ENCODE results near the gene PTPN20.

PTPN20 gene

GRCh38 chr10:47049906-47050305, 138.7 kb downstream of the PTPN20 start (continued):
- TF ChIP-seq GLIS3 (CRISPR knock-in tag; IDR thresholded peaks at IDR 0.05) = no peak
- TF ChIP-seq OSR1 (CRISPR knock-in tag; IDR thresholded peaks at IDR 0.05) = no peak
- no peak for TF ChIP-seq PPARA (CRISPR knock-in tag; IDR thresholded peaks at IDR 0.05; ENCODE audit: borderline replicate concordance)
- TF ChIP-seq ZNF70 (CRISPR knock-in tag; IDR thresholded peaks at IDR 0.05) = no peak

- ATAC-seq = no peak
- TF ChIP-seq ZFP30 (CRISPR knock-in tag; IDR thresholded peaks at IDR 0.05) = no peak
- no peak for TF ChIP-seq CSRNP3 (CRISPR knock-in tag; IDR thresholded peaks at IDR 0.05)
- TF ChIP-seq ZNF70 (CRISPR knock-in tag; IDR thresholded peaks at IDR 0.05) = no peak
- TF ChIP-seq ZFP3 (CRISPR knock-in tag; IDR thresholded peaks at IDR 0.05) = no peak
- TF ChIP-seq PPARA (CRISPR knock-in tag; IDR thresholded peaks at IDR 0.05; ENCODE audit: borderline replicate concordance) = no peak
- TF ChIP-seq SNAI2 (CRISPR knock-in tag; IDR thresholded peaks at IDR 0.05) = no peak
- TF ChIP-seq ZC3H10 (CRISPR knock-in tag; IDR thresholded peaks at IDR 0.05) = no peak
- no peak for TF ChIP-seq POU6F1 (CRISPR knock-in tag; IDR thresholded peaks at IDR 0.05; ENCODE audit: borderline replicate concordance, low read depth)
- no peak for TF ChIP-seq PATZ1 (CRISPR knock-in tag; IDR thresholded peaks at IDR 0.05; ENCODE audit: borderline replicate concordance)
- no peak for TF ChIP-seq GLIS3 (CRISPR knock-in tag; IDR thresholded peaks at IDR 0.05)
- no peak for TF ChIP-seq ARNTL (CRISPR knock-in tag; IDR thresholded peaks at IDR 0.05; ENCODE audit: borderline replicate concordance, low read depth)
- no peak for TF ChIP-seq OSR1 (CRISPR knock-in tag; IDR thresholded peaks at IDR 0.05)
- TF ChIP-seq ESRRG (CRISPR knock-in tag; IDR thresholded peaks at IDR 0.05) = no peak
These were observed 139.6 kb downstream of the PTPN20 start for GRCh38 chr10:47050618-47051455.

- ATAC-seq = no peak
- TF ChIP-seq RARB (CRISPR knock-in tag; IDR thresholded peaks at IDR 0.05) (no peak), ZFP30 (CRISPR knock-in tag; IDR thresholded peaks at IDR 0.05) (no peak), ZC3H10 (CRISPR knock-in tag; IDR thresholded peaks at IDR 0.05) (no peak), ARNTL (CRISPR knock-in tag; IDR thresholded peaks at IDR 0.05; ENCODE audit: borderline replicate concordance, low read depth) (no peak), TOX (CRISPR knock-in tag; IDR thresholded peaks at IDR 0.05; ENCODE audit: borderline replicate concordance) (no peak), SNAI2 (CRISPR knock-in tag; IDR thresholded peaks at IDR 0.05) (no peak), ZNF565 (CRISPR knock-in tag; conservative IDR thresholded peaks at IDR 0.05; ENCODE audit: low read depth) (no peak), ZNF8 (CRISPR knock-in tag; IDR thresholded peaks at IDR 0.05) (no peak), ISL1 (CRISPR knock-in tag; IDR thresholded peaks at IDR 0.05) (no peak), ZNF70 (CRISPR knock-in tag; IDR thresholded peaks at IDR 0.05) (no peak), PPARA (CRISPR knock-in tag; IDR thresholded peaks at IDR 0.05; ENCODE audit: borderline replicate concordance) (no peak)
- TF ChIP-seq, protein P1, sequence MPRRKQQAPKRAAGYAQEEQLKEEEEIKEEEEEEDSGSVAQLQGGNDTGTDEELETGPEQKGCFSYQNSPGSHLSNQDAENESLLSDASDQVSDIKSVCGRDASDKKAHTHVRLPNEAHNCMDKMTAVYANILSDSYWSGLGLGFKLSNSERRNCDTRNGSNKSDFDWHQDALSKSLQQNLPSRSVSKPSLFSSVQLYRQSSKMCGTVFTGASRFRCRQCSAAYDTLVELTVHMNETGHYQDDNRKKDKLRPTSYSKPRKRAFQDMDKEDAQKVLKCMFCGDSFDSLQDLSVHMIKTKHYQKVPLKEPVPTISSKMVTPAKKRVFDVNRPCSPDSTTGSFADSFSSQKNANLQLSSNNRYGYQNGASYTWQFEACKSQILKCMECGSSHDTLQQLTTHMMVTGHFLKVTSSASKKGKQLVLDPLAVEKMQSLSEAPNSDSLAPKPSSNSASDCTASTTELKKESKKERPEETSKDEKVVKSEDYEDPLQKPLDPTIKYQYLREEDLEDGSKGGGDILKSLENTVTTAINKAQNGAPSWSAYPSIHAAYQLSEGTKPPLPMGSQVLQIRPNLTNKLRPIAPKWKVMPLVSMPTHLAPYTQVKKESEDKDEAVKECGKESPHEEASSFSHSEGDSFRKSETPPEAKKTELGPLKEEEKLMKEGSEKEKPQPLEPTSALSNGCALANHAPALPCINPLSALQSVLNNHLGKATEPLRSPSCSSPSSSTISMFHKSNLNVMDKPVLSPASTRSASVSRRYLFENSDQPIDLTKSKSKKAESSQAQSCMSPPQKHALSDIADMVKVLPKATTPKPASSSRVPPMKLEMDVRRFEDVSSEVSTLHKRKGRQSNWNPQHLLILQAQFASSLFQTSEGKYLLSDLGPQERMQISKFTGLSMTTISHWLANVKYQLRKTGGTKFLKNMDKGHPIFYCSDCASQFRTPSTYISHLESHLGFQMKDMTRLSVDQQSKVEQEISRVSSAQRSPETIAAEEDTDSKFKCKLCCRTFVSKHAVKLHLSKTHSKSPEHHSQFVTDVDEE (CRISPR knock-in tag; IDR thresholded peaks at IDR 0.05) = no peak
These were observed 140.6 kb downstream of the PTPN20 start for GRCh38 chr10:47051741-47052238.

Data from SK-N-SH treated with all-trans-retinoic acid at 6 μM for 48 hours (cell line).